GM18858 (cell line): ENCODE measurements around the gene WFS1.

Experiments used
- ATAC-seq: cut with Tn5 transposase; IDR thresholded peaks from one replicate; pipeline ENCODE4 v1.9.1; 2021; ENCODE audit not compliant: unreplicated experiment

WFS1 gene

GRCh38 chr4:6298852-6299251 lies 29.2 kb downstream of the WFS1 start:
- ATAC-seq: no peak

- ATAC-seq: no peak
Observed at GRCh38 chr4:6299875-6300274, 30.2 kb downstream of the WFS1 start.

- no peak for ATAC-seq
Observed at GRCh38 chr4:6300359-6300758, 30.7 kb downstream of the WFS1 start.

- no peak for ATAC-seq
Observed at GRCh38 chr4:6301051-6301731, 31.5 kb downstream of the WFS1 start.

GRCh38 chr4:6301732-6302442 lies 32.2 kb downstream of the WFS1 start:
- ATAC-seq: no peak

- no peak for ATAC-seq
Observed at GRCh38 chr4:6302869-6303268, 33.2 kb downstream of the WFS1 start.

GRCh38 chr4:6303943-6304342 lies 34.3 kb downstream of the WFS1 start:
- no peak for ATAC-seq

GRCh38 chr4:6306299-6306698 lies 36.6 kb downstream of the WFS1 start:
- ATAC-seq: no peak

- no peak for ATAC-seq
Observed at GRCh38 chr4:6307230-6307629, 37.6 kb downstream of the WFS1 start.

- no peak for ATAC-seq
Observed at GRCh38 chr4:6307891-6308290, 38.2 kb downstream of the WFS1 start.

GRCh38 chr4:6308899-6309643 lies 39.4 kb downstream of the WFS1 start:
- no peak for ATAC-seq

GRCh38 chr4:6309777-6310176 lies 40.1 kb downstream of the WFS1 start:
- no peak for ATAC-seq

- ATAC-seq: no peak
Observed at GRCh38 chr4:6313216-6313615, 43.6 kb downstream of the WFS1 start.

- no peak for ATAC-seq
Observed at GRCh38 chr4:6316461-6317003, 46.9 kb downstream of the WFS1 start.

GRCh38 chr4:6318206-6318605 lies 48.6 kb downstream of the WFS1 start:
- ATAC-seq: no peak

GRCh38 chr4:6319530-6320150 lies 50.0 kb downstream of the WFS1 start:
- no peak for ATAC-seq

- ATAC-seq: no peak
Observed at GRCh38 chr4:6320663-6321062, 51.0 kb downstream of the WFS1 start.

- ATAC-seq: no peak
Observed at GRCh38 chr4:6321361-6321760, 51.7 kb downstream of the WFS1 start.

- ATAC-seq: no peak
Observed at GRCh38 chr4:6322067-6322760, 52.6 kb downstream of the WFS1 start.

GRCh38 chr4:6322761-6323566 lies 53.3 kb downstream of the WFS1 start:
- ATAC-seq: no peak
